Mesothelial cell of epicardium (in vitro differentiated cells): ENCODE measurements around the gene APLF. TPM values are rescaled to one million over a fixed set of nuclear protein-coding genes. Genes with fewer than 3 reads are reported as not detected.

Experiments
- DNase-seq, 2 experiments: peaks; one replicate each; pipeline ENCODE4 v3.0.0; 2021; ENCODE audit warnings: low spot score in 2 of 2; ENCODE audit not compliant: unreplicated experiment in 2 of 2
- H3K27ac Mint-ChIP-seq: 2 replicates; pipeline ENCODE4 v1.8.0; 2021; ENCODE audit warnings: mixed read lengths
- H3K27me3 Mint-ChIP-seq: 2 replicates; pipeline ENCODE4 v1.8.0; 2021; ENCODE audit warnings: low read depth, mixed read lengths
- H3K36me3 Mint-ChIP-seq: 2 replicates; pipeline ENCODE4 v1.8.0; 2021; ENCODE audit warnings: mixed read lengths
- H3K4me1 Mint-ChIP-seq: 2 replicates; pipeline ENCODE4 v1.8.0; 2021; ENCODE audit warnings: mixed read lengths
- H3K4me3 Mint-ChIP-seq: 2 replicates; pipeline ENCODE4 v1.8.0; 2021; ENCODE audit warnings: mild to moderate bottlenecking, moderate library complexity, mixed read lengths
- H3K9me3 Mint-ChIP-seq: 2 replicates; pipeline ENCODE4 v1.8.0; 2021; ENCODE audit warnings: mixed read lengths
- CTCF ChIP-seq: fragments of 200-600 bp; sonication (generic); IDR thresholded peaks from one replicate; pipeline ENCODE4 v1.5.0; 2021; ENCODE audit warnings: antibody characterized with exemption; ENCODE audit not compliant: unreplicated experiment
- total RNA-seq: library from RNA; stranded (reverse); gene quantifications from 3 replicates; pipeline ENCODE4 v1.2.1, GENCODE V29; 2021

The APLF gene
- total RNA-seq, 1 donor from 2014 or later: 6.7 TPM

DNA sequence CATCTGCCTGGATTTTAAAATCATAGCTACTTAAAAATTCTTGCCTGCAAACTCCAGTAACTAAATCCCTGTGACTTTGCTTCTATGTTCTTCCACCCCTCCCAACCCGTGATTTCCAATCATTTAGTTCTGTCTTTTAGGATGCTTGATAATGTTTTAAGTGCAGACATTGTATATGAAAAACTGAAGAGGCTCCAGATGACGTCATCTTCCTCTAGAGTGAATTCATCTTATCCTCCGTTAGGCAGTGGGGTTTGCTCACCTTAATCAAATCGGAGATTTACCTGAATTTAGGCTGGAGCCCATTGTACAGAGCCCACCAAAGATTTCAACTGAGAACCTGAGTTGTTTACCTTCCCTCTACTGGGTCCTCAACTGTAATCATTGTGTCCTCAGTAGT is 11.2 kb upstream of the APLF start:
- no peak for DNase-seq
- Mint-ChIP-seq H3K4me3 (no peak overlapping the region), H3K36me3 (no peaks in the 10 kb centered on the region), H3K9me3 (no peaks in the 10 kb centered on the region), H3K27me3 (no peaks in the 10 kb centered on the region), H3K27ac (no peak overlapping the region), H3K4me1 (peaks cover 3% of the 10 kb centered on the region)
- no peak for TF ChIP-seq CTCF

DNA sequence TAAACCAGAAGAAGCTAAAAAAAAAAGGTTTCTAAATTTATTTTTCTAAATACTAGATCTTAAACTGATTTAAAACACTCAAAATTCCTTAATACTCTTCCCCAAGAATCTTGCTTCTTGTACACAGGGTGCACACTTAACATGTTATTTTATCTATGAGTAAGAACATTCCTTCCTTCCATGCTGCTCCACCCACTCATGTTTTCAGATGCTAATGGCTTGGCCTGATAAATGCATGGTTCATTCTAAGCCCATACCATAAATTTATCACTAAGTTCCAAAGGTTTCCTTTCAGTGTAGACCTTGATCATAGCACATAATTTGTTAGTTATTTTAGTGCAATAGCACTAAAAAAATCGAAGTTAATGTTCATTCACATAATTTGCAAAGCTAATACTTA is 8.4 kb upstream of the APLF start:
- no peaks in the 10 kb centered on the region for H3K36me3 Mint-ChIP-seq
- no peak for DNase-seq
- H3K9me3 Mint-ChIP-seq: no peaks in the 10 kb centered on the region

DNA sequence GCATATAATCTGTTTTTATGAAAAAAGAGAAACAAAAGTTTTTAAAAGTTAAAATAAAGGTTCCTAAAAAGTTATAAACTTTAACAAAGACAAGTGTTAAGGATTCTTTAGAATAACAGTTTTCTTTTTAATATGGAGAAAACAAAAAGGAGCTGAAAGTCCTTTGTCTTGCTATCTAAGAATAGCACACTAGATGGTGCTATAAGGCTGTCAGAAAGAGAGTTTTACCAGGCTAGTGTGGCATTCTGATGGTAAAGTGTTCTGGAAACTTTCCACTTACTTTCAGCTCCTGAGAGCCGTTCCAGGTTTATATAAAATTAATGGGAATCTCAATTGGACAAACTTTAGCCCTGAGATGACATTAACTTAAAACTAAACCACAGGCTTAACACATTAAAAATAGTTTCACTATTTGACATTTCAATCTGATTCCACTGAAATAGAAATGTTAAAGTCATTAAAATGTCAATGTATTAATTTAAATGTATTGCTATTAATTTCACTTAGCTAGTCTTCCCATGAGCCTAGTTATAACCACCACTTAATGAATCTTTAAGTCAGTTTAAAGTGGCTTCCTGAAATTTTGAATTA is 4.0 kb upstream of the APLF start:
- Mint-ChIP-seq H3K27ac (no peak overlapping the region), H3K4me1 (peaks cover 11% of the 10 kb centered on the region), H3K27me3 (no peaks in the 10 kb centered on the region), H3K9me3 (no peaks in the 10 kb centered on the region), H3K4me3 (no peak overlapping the region), H3K36me3 (no peaks in the 10 kb centered on the region)
- TF ChIP-seq CTCF: peak; percentile 65
- DNase-seq: no peak

More for the DNA sequence above, 8.4 kb upstream of the APLF start:
- Mint-ChIP-seq H3K4me1 (peaks cover 3% of the 10 kb centered on the region), H3K4me3 (no peak overlapping the region), H3K27me3 (no peaks in the 10 kb centered on the region), H3K27ac (no peak overlapping the region)
- no peak for TF ChIP-seq CTCF

GRCh38 chr2:68464651-68465050 is 2.7 kb upstream of the APLF start:
- no peak overlapping the region for H3K27ac Mint-ChIP-seq
- no peaks in the 10 kb centered on the region for H3K9me3 Mint-ChIP-seq
- no peak overlapping the region for H3K4me3 Mint-ChIP-seq
- no peak for DNase-seq
- TF ChIP-seq CTCF: no peak
- H3K27me3 Mint-ChIP-seq: no peaks in the 10 kb centered on the region
- H3K4me1 Mint-ChIP-seq: peaks cover 11% of the 10 kb centered on the region
- no peaks in the 10 kb centered on the region for H3K36me3 Mint-ChIP-seq

DNA sequence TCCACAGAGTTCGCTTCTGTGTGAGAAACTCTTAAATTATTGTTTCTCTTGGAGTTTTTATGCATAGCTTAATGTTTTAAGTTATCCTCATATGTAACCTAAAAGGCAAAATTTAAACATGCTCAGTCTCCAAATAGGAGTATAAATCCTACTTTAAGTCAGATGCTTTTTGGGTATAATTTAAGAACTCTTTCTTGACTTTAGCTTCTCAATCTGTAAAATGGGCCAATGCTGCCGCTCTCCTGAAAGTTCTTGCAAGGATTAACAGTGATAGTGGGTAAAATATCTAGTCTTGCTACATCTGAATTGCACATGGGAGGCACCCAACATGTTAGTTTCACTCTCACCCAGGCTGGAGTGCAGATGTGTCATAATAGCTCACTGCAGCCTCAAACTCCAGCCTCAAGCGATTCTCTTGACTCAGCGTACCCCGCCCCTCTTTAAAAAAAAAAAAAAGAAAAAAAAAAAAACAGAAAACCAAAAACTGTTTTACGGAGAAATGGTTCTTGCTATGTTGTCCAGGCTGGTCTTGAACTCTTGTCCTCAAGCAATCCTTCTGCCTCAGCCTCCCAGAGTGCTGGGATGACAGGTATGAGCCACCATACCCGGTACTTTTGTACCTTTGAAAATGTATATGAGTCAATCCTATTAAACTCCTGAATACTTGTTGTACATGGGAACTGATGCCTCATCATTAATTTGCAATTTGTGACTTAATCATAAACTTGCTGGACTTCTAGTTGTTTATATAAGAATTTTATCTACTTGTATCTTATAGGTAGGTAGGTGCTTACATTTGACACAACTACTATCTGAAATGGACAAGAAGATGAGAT is 2.1 kb upstream of the APLF start:
- no peak overlapping the region for H3K4me3 Mint-ChIP-seq
- H3K27ac Mint-ChIP-seq: no peak overlapping the region
- H3K9me3 Mint-ChIP-seq: no peaks in the 10 kb centered on the region
- TF ChIP-seq CTCF: no peak
- H3K4me1 Mint-ChIP-seq: peaks cover 11% of the 10 kb centered on the region
- H3K36me3 Mint-ChIP-seq: no peaks in the 10 kb centered on the region
- no peaks in the 10 kb centered on the region for H3K27me3 Mint-ChIP-seq
- no peak for DNase-seq
